H1 (cell line): Measurements from ENCODE around the gene PTDSS2. TPM values are rescaled to one million over a fixed set of nuclear protein-coding genes. Genes with fewer than 3 reads are reported as not detected.

Source experiments
- CTCF ChIA-PET: fragments of 300-600 bp; sonication (Branson Sonifier 250); formaldehyde crosslinking; loops from one replicate; lab custom pipeline; 2021; ENCODE audit not compliant: partially characterized antibody; lab: Charles Lee
- POLR2A ChIA-PET: fragments of 300-600 bp; sonication (Branson Sonifier 250); formaldehyde crosslinking; loops from one replicate; lab custom pipeline; 2021; ENCODE audit warnings: inconsistent platforms; ENCODE audit not compliant: partially characterized antibody; lab: Charles Lee
- DNase-seq, 2 experiments: peaks; one replicate each; pipeline versions ENCODE4 v3.0.0 to v3.0.0-alpha.2; 2010 to 2022; ENCODE audit warnings: low spot score in 2 of 2, low read depth in 1 of 2, mixed read lengths in 1 of 2
- FAIRE-seq: peaks from 2 replicates; lab custom pipeline; 2011; peaks lifted over from hg19 to GRCh38; lab: Jason Lieb, UNC
- H2AFZ ChIP-seq: 2 replicates; pipeline ENCODE4 v1.8.1; 2012; ENCODE audit warnings: low read length, inconsistent platforms
- H2AK5ac ChIP-seq: 2 replicates; pipeline ENCODE4 v1.6.1; 2013; ENCODE audit warnings: low read depth, low read length
- H2BK120ac ChIP-seq: replicated peaks from 2 replicates; pipeline ENCODE3; 2013; ENCODE audit warnings: low read depth, low read length, inconsistent platforms
- H2BK12ac ChIP-seq: 2 replicates; pipeline ENCODE4 v1.6.1; 2013; ENCODE audit warnings: low read depth, low read length
- H2BK15ac ChIP-seq: 2 replicates; pipeline ENCODE4 v1.6.1; 2013; ENCODE audit warnings: low read length
- H2BK20ac ChIP-seq: 2 replicates; pipeline ENCODE4 v1.6.1; 2013; ENCODE audit warnings: low read length
- H2BK5ac ChIP-seq: 2 replicates; pipeline ENCODE4 v1.6.1; 2013; ENCODE audit warnings: low read depth, low read length
- H3K14ac ChIP-seq: 2 replicates; pipeline ENCODE4 v1.6.1; 2013; ENCODE audit warnings: inconsistent platforms; ENCODE audit not compliant: insufficient read length
- H3K18ac ChIP-seq: 2 replicates; pipeline ENCODE4 v1.6.1; 2013; ENCODE audit warnings: low read length; ENCODE audit errors: extremely low read depth
- H3K23ac ChIP-seq: 2 replicates; pipeline ENCODE4 v1.6.1; 2013; ENCODE audit warnings: inconsistent platforms; ENCODE audit not compliant: insufficient read length
- H3K23me2 ChIP-seq: 2 replicates; pipeline ENCODE4 v1.6.1; 2013; ENCODE audit warnings: low read depth, low read length
- H3K27ac ChIP-seq: 2 replicates; pipeline ENCODE4 v1.6.1; 2011; ENCODE audit warnings: low read depth, low read length, inconsistent platforms
- H3K27me3 ChIP-seq, 4 experiments: replicated peaks in 1 of 4; 1 replicate in 1 of 4; 2 replicates in 3 of 4; pipeline versions ENCODE4 v1.6.1 to v1.8.1; 2011 to 2013; ENCODE audit warnings: low read length in 3 of 4, mild to moderate bottlenecking in 3 of 4, inconsistent platforms in 2 of 4, mixed read lengths in 2 of 4, moderate library complexity in 1 of 4; ENCODE audit not compliant: control insufficient read depth in 3 of 4, insufficient read depth in 3 of 4; ENCODE audit errors: extremely low read depth in 1 of 4
- H3K36me3 ChIP-seq, 4 experiments: 2 replicates each; pipeline versions ENCODE4 v1.6.1 to v1.8.1; 2011 to 2013; ENCODE audit warnings: mild to moderate bottlenecking in 4 of 4, low read length in 3 of 4, moderate library complexity in 2 of 4, control low read depth in 1 of 4, inconsistent platforms in 1 of 4; ENCODE audit not compliant: insufficient read depth in 4 of 4, control insufficient read depth in 2 of 4
- H3K4ac ChIP-seq: replicated peaks from 2 replicates; pipeline ENCODE3; 2013; ENCODE audit warnings: low read length, low read depth, mixed read lengths, inconsistent platforms; ENCODE audit not compliant: insufficient read length
- H3K4me1 ChIP-seq, 4 experiments: replicated peaks in 1 of 4; 1 replicate in 1 of 4; 2 replicates in 3 of 4; pipeline versions ENCODE4 v1.6.1 to v1.8.1; 2011 to 2013; ENCODE audit warnings: low read length in 3 of 4, inconsistent platforms in 2 of 4, mixed read lengths in 1 of 4; ENCODE audit not compliant: insufficient read depth in 4 of 4, control insufficient read depth in 3 of 4
- H3K4me2 ChIP-seq, 2 experiments: 2 replicates each; pipeline versions ENCODE4 v1.6.1 to v1.8.1; 2011 to 2013; ENCODE audit warnings: low read depth in 2 of 2, low read length in 2 of 2, control low read depth in 1 of 2, inconsistent platforms in 1 of 2, mild to moderate bottlenecking in 1 of 2; ENCODE audit not compliant: insufficient read depth in 1 of 2
- H3K4me3 ChIP-seq, 4 experiments: fragments of 200-600, 300-600 bp in 1 of 4; sonication (generic), shearing (Covaris generic), sonication (Bioruptor Twin) in 1 of 4; 2 replicates each; pipeline versions ENCODE4 v1.5.1 to v1.8.1; 2011 to 2016; ENCODE audit warnings: low read length in 4 of 4, low read depth in 3 of 4, control low read depth in 2 of 4, inconsistent platforms in 2 of 4, mild to moderate bottlenecking in 2 of 4, mixed read lengths in 1 of 4, moderate library complexity in 1 of 4; ENCODE audit not compliant: insufficient read depth in 2 of 4; ENCODE audit errors: extremely low read depth in 1 of 4
- H3K56ac ChIP-seq: replicated peaks from 2 replicates; pipeline ENCODE3; 2013; ENCODE audit warnings: low read depth, mild to moderate bottlenecking, mixed read lengths, low read length, inconsistent platforms; ENCODE audit not compliant: insufficient read length
- H3K79me1 ChIP-seq: 2 replicates; pipeline ENCODE4 v1.6.1; 2013; ENCODE audit warnings: low read depth, low read length, control low read depth
- H3K79me2 ChIP-seq, 2 experiments: 2 replicates each; pipeline versions ENCODE4 v1.6.1 to v1.8.1; 2012 to 2013; ENCODE audit warnings: low read length in 2 of 2, mild to moderate bottlenecking in 2 of 2, inconsistent platforms in 1 of 2; ENCODE audit not compliant: insufficient read depth in 2 of 2, control insufficient read depth in 1 of 2
- H3K9ac ChIP-seq, 4 experiments: replicated peaks in 1 of 4; 1 replicate in 1 of 4; 2 replicates in 3 of 4; pipeline versions ENCODE4 v1.6.1 to v1.8.1; 2011 to 2013; ENCODE audit warnings: low read depth in 3 of 4, low read length in 3 of 4, control low read depth in 2 of 4, mild to moderate bottlenecking in 2 of 4, moderate library complexity in 2 of 4, inconsistent platforms in 1 of 4; ENCODE audit errors: extremely low read depth in 1 of 4
- H3K9me3 ChIP-seq, 2 experiments: 2 replicates each; pipeline versions ENCODE4 v1.6.1 to v1.8.1; 2012 to 2013; ENCODE audit warnings: mild to moderate bottlenecking in 2 of 2, moderate library complexity in 2 of 2, control low read depth in 1 of 2, inconsistent platforms in 1 of 2, low read depth in 1 of 2, low read length in 1 of 2, mixed read lengths in 1 of 2; ENCODE audit not compliant: insufficient read depth in 2 of 2
- H4K20me1 ChIP-seq, 2 experiments: replicated peaks in 1 of 2; 2 replicates each; pipeline versions ENCODE3 to v1.8.1; 2011 to 2013; ENCODE audit warnings: inconsistent platforms in 2 of 2, low read length in 2 of 2, mild to moderate bottlenecking in 1 of 2; ENCODE audit not compliant: insufficient read depth in 2 of 2, control insufficient read depth in 1 of 2
- H4K5ac ChIP-seq: 2 replicates; pipeline ENCODE4 v1.6.1; 2013; ENCODE audit warnings: low read length, low read depth, mixed read lengths, inconsistent platforms; ENCODE audit not compliant: insufficient read length
- H4K8ac ChIP-seq: 2 replicates; pipeline ENCODE4 v1.8.0; 2013; ENCODE audit warnings: mild to moderate bottlenecking, moderate library complexity, low read length, inconsistent platforms; ENCODE audit not compliant: insufficient read depth; ENCODE audit errors: extremely low read depth
- H4K91ac ChIP-seq: replicated peaks from 2 replicates; pipeline ENCODE3; 2013; ENCODE audit warnings: low read length, mixed read lengths, inconsistent platforms; ENCODE audit not compliant: insufficient read length
- BRCA1 ChIP-seq: IDR thresholded peaks from 2 replicates; pipeline ENCODE4 v1.6.1; 2012; ENCODE audit warnings: low read depth, low read length, improper control_type of control experiment
- MAX ChIP-seq: IDR thresholded peaks from 2 replicates; pipeline ENCODE4 v1.6.1; 2012; ENCODE audit warnings: inconsistent platforms
- WGBS, 2 experiments: shearing (Covaris generic) in 1 of 2; methylation state at CpG; one replicate each; pipeline versions ENCODE4 v1.1.6 to v1.1.7; 2013 to 2015; ENCODE audit warnings: low lambda C conversion rate in 2 of 2, mixed read lengths in 2 of 2, inconsistent platforms in 1 of 2, low coverage in 1 of 2, missing lambda C conversion rate in 1 of 2; ENCODE audit not compliant: insufficient replicate concordance in 2 of 2, insufficient coverage in 1 of 2, insufficient read length in 1 of 2; ENCODE audit errors: extremely low coverage in 1 of 2, missing lambda C conversion rate in 1 of 2; 5-methylcytosine and 5-hydroxymethylcytosine counted together
- polyA plus RNA-seq, 7 experiments: library from polyadenylated mRNA; depleted of rRNA in 3 of 7; stranded (reverse) in 5 of 7; unstranded in 2 of 7; fragments of >200 nt in 5 of 7; fragments of 200-250 nt in 2 of 7; gene quantifications; 1 replicate in 5 of 7; 2 replicates in 1 of 7; 4 replicates in 1 of 7; pipeline versions ENCODE4 v1.2.1 to v1.2.3, GENCODE V29; 2011 to 2013; ENCODE audit warnings: missing spikeins in 2 of 7, mixed read lengths in 2 of 7
- total RNA-seq: library from RNA; stranded (reverse); fragmentation: NEBNext Ultra II Directional; extraction: Animal tissue kit (Norgen Biotek cat#: 25700); gene quantifications from 2 replicates; pipeline ENCODE4 v1.2.1, GENCODE V29; 2021

The PTDSS2 gene
- total and polyA plus RNA-seq, 2 of the 8 experiments (the other 6 are each of a cell fraction or from before 2014, with no cell fraction given), result 48.7 to 68.2 TPM

- Histone ChIP-seq H3K9ac (no peak overlapping the region), H4K5ac (no peak overlapping the region), H3K56ac (no peak overlapping the region)
These were observed 81.1 kb downstream of the PTDSS2 start for GRCh38 chr11:530960-531831.

More at GRCh38 chr11:530960-531831, 81.1 kb downstream of the PTDSS2 start:
- ChIA-PET CTCF (interaction anchor here (1.4 kb wide), 1 partner anchor 58 kb away, joined by 3 read pairs; no protein-coding TSS in a partner anchor), POLR2A (interaction anchor here (0.8 to 1.8 kb wide), 4 partner anchors 23 to 107 kb away, joined by 3 to 8 read pairs (median 4); no protein-coding TSS in a partner anchor)
- Histone ChIP-seq H4K8ac (no peak overlapping the region), H2BK12ac (no peak overlapping the region), H2BK120ac (no peak overlapping the region), H2BK20ac (no peak overlapping the region), H2BK5ac (no peak overlapping the region), H3K27me3 (no peaks in the 10 kb centered on the region), H3K4ac (no peak overlapping the region), H2AK5ac (no peak overlapping the region), H3K4me2 (no peak overlapping the region), H3K9me3 (no peaks in the 10 kb centered on the region), H3K79me1 (no peaks in the 10 kb centered on the region), H3K23me2 (peaks cover 9% of the 10 kb centered on the region; the same call in 1 of the 2 replicates), H4K91ac (no peak overlapping the region), H3K27ac (no peak overlapping the region), H2AFZ (no peak overlapping the region), H3K23ac (no peak overlapping the region), H3K36me3 (peaks cover 0 to 15% (median 6%) of the 10 kb centered on the region in 4 experiments; a peak in 5 of 8 replicates), H3K4me3 (no peak overlapping the region), H2BK15ac (no peak overlapping the region), H3K18ac (no peak overlapping the region), H3K14ac (no peak overlapping the region), H4K20me1 (peaks cover 7 to 11% of the 10 kb centered on the region in 2 experiments), H3K4me1 (peaks cover 0 to 6% (median 2%) of the 10 kb centered on the region in 4 experiments; a peak in 5 of 7 replicates), H3K79me2 (no peaks in the 10 kb centered on the region)
- no peak for FAIRE-seq
- DNase-seq, result peak in 1 of 2 experiments; percentile 46
- TF ChIP-seq BRCA1, result no peak
- TF ChIP-seq MAX, result no peak
- 90% methylated on average over 17 of the region's 28 CpGs; no CpG with 5 or more reads in 1 of the 2 experiments for WGBS, 2 experiments
